HG03175 (cell line): ENCODE measurements around the gene POR.

Experiments
- ATAC-seq: cut with Tn5 transposase; IDR thresholded peaks from one replicate; pipeline ENCODE4 v1.9.1; 2021; ENCODE audit warnings: mild to moderate bottlenecking, moderate library complexity; ENCODE audit not compliant: unreplicated experiment

POR gene

GRCh38 chr7:75971309-75971960, 56.5 kb downstream of the POR start:
- ATAC-seq, result no peak

- ATAC-seq, result no peak
Measured at GRCh38 chr7:75971961-75972763, 57.2 kb downstream of the POR start.

GRCh38 chr7:75977743-75978142, 62.8 kb downstream of the POR start:
- ATAC-seq, result no peak

GRCh38 chr7:75979759-75980429, 64.9 kb downstream of the POR start:
- ATAC-seq, result no peak

GRCh38 chr7:75980430-75981202, 65.7 kb downstream of the POR start:
- no peak for ATAC-seq

GRCh38 chr7:75981203-75981452, 66.2 kb downstream of the POR start:
- ATAC-seq, result no peak

GRCh38 chr7:75981453-75982305, 66.7 kb downstream of the POR start:
- ATAC-seq, result no peak

GRCh38 chr7:75982306-75983064, 67.5 kb downstream of the POR start:
- ATAC-seq, result no peak

GRCh38 chr7:75983471-75984129, 68.6 kb downstream of the POR start:
- ATAC-seq, result no peak

- no peak for ATAC-seq
Measured at GRCh38 chr7:75984130-75985008, 69.4 kb downstream of the POR start.

- no peak for ATAC-seq
Measured at GRCh38 chr7:75985009-75985517, 70.1 kb downstream of the POR start.

GRCh38 chr7:75985518-75986146, 70.7 kb downstream of the POR start:
- ATAC-seq, result no peak

GRCh38 chr7:75986147-75986781, 71.3 kb downstream of the POR start:
- ATAC-seq, result no peak

- no peak for ATAC-seq
Measured at GRCh38 chr7:75987026-75987804, 72.3 kb downstream of the POR start.

GRCh38 chr7:75987805-75988567, 73.0 kb downstream of the POR start:
- ATAC-seq, result no peak
